Suprapubic skin (tissue), 3 donors: Measurements from ENCODE around the gene SLC51B.

Source experiments
- POLR2A ChIP-seq, 2 donors: fragments of 450-650 bp; IDR thresholded peaks; one replicate each; pipeline ENCODE4 v1.6.1; 2017; ENCODE audit warnings: antibody characterized with exemption in 2 of 2, mild to moderate bottlenecking in 2 of 2, moderate library complexity in 2 of 2
- TF ChIP-seq, protein P1 (sequence below), 2 donors: fragments of 200-600 bp in 1 of 2; fragments of 450-650 bp in 1 of 2; sonication (generic) in 1 of 2; IDR thresholded peaks; one replicate each; pipeline ENCODE4 v1.5.1; 2016 to 2019; ENCODE audit warnings: antibody characterized with exemption in 2 of 2, mild to moderate bottlenecking in 1 of 2, moderate library complexity in 1 of 2

DNA sequence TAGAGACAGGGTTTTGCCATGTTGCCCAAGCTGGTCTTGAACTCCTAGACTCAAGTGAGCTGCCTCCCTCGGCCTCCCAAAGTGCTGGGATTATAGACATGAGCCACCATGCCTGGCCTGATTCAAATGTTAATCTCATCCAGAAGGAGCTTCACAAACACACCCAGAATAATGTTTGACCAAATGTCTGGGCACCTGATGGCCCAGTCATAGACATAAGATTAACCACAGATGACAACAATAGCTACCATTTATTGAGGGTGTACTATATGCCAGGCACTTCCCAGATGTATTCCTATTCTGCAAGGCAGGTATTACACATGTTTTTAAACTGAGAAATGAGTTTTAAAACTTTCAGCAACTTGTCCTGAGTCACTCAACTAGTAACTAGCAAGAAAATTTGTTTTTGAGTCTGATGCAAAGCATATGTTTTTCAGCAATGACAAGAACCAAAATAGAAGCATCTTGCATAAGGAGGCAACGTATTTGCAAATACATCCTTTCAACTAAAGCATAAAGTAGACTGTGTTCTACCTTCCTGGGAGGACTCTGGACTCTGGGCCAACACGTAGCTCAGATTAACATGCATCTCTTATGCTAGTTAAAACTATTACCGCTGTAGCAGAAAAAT is 47.3 kb upstream of the SLC51B start:
- TF ChIP-seq, protein P1, sequence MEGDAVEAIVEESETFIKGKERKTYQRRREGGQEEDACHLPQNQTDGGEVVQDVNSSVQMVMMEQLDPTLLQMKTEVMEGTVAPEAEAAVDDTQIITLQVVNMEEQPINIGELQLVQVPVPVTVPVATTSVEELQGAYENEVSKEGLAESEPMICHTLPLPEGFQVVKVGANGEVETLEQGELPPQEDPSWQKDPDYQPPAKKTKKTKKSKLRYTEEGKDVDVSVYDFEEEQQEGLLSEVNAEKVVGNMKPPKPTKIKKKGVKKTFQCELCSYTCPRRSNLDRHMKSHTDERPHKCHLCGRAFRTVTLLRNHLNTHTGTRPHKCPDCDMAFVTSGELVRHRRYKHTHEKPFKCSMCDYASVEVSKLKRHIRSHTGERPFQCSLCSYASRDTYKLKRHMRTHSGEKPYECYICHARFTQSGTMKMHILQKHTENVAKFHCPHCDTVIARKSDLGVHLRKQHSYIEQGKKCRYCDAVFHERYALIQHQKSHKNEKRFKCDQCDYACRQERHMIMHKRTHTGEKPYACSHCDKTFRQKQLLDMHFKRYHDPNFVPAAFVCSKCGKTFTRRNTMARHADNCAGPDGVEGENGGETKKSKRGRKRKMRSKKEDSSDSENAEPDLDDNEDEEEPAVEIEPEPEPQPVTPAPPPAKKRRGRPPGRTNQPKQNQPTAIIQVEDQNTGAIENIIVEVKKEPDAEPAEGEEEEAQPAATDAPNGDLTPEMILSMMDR (IDR thresholded peaks at IDR 0.05), result no peak
- TF ChIP-seq POLR2A (IDR thresholded peaks at IDR 0.05), result no peak
